GM23338 (cell line): ENCODE measurements around the gene MFSD6.

Experiments used
- CREB1 ChIP-seq: fragments of 250-450 bp; sonication (Bioruptor Pico); IDR thresholded peaks from 2 replicates; pipeline ENCODE4 v1.5.0; 2020; ENCODE audit warnings: low read depth, mild to moderate bottlenecking, moderate library complexity
- CTCF ChIP-seq, 2 experiments: fragments of 200-600 bp in 1 of 2; sonication (generic) in 1 of 2; conservative IDR thresholded peaks; 2 replicates each; pipeline versions ENCODE4 v1.5.1 to v1.6.1; 2016 to 2017; ENCODE audit warnings: antibody characterized with exemption in 2 of 2, low read depth in 2 of 2, mild to moderate bottlenecking in 2 of 2, moderate library complexity in 1 of 2
- EZH2 ChIP-seq: fragments of 200-600 bp; sonication (generic); IDR thresholded peaks from one replicate; pipeline ENCODE4 v1.8.0; 2017; ENCODE audit warnings: antibody characterized with exemption, mild to moderate bottlenecking, low read depth; ENCODE audit not compliant: unreplicated experiment
- EZH2phosphoT487 ChIP-seq: fragments of 200-600 bp; sonication (generic); IDR thresholded peaks from one replicate; pipeline ENCODE4 v1.8.1; 2018; ENCODE audit warnings: antibody characterized with exemption; ENCODE audit not compliant: unreplicated experiment
- JUNB ChIP-seq: IDR thresholded peaks from one replicate; pipeline ENCODE4 v1.6.1; 2016; ENCODE audit warnings: antibody characterized with exemption; ENCODE audit not compliant: unreplicated experiment
- POLR2AphosphoS5 ChIP-seq: IDR thresholded peaks from 2 replicates; pipeline ENCODE4 v1.6.1; 2016; ENCODE audit warnings: antibody characterized with exemption, low read depth
- STAT1 ChIP-seq: IDR thresholded peaks from one replicate; pipeline ENCODE4 v1.6.1; 2016; ENCODE audit warnings: antibody characterized with exemption; ENCODE audit not compliant: unreplicated experiment
- TF ChIP-seq, protein P1 (sequence below): IDR thresholded peaks from one replicate; pipeline ENCODE4 v1.6.1; 2018; ENCODE audit warnings: antibody characterized with exemption; ENCODE audit not compliant: unreplicated experiment
- TF ChIP-seq, protein P2 (sequence below): IDR thresholded peaks from 2 replicates; pipeline ENCODE4 v1.6.1; 2016; ENCODE audit warnings: antibody characterized with exemption

DNA sequence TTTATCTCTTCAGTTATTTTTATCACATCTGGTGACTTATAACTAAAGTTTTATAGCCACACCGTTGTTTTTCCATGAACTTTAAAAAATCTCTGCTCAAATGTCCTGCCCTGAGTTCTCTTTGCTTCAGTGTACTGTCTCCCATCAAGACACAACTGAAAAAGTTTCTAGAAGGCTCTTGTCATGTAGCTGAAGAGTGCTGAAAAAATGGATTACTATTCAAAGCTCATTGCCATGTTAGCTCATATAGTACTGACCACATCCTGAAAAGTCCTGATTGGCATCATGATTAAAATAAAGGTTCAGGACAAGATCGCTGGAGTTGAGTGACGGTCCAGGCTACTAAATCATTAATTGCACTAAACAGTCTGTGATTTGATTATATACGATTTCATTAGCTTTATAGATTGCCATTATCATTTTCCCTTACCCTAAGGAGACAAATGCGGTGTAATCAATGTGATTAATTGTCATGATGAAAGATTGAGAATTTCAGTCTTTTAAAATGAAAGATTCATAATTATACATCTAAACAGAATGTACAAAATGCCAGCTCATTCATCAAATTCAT, 62.2 kb downstream of the MFSD6 start:
- TF ChIP-seq CTCF (conservative IDR thresholded peaks at IDR 0.05; ENCODE audit: low read depth in 2 of 2) (no peak), EZH2 (no peak), POLR2AphosphoS5 (no peak), JUNB (no peak), EZH2phosphoT487 (no peak), CREB1 (CRISPR knock-in tag) (no peak), STAT1 (no peak)
- TF ChIP-seq, protein P1, sequence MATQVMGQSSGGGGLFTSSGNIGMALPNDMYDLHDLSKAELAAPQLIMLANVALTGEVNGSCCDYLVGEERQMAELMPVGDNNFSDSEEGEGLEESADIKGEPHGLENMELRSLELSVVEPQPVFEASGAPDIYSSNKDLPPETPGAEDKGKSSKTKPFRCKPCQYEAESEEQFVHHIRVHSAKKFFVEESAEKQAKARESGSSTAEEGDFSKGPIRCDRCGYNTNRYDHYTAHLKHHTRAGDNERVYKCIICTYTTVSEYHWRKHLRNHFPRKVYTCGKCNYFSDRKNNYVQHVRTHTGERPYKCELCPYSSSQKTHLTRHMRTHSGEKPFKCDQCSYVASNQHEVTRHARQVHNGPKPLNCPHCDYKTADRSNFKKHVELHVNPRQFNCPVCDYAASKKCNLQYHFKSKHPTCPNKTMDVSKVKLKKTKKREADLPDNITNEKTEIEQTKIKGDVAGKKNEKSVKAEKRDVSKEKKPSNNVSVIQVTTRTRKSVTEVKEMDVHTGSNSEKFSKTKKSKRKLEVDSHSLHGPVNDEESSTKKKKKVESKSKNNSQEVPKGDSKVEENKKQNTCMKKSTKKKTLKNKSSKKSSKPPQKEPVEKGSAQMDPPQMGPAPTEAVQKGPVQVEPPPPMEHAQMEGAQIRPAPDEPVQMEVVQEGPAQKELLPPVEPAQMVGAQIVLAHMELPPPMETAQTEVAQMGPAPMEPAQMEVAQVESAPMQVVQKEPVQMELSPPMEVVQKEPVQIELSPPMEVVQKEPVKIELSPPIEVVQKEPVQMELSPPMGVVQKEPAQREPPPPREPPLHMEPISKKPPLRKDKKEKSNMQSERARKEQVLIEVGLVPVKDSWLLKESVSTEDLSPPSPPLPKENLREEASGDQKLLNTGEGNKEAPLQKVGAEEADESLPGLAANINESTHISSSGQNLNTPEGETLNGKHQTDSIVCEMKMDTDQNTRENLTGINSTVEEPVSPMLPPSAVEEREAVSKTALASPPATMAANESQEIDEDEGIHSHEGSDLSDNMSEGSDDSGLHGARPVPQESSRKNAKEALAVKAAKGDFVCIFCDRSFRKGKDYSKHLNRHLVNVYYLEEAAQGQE: no peak
- TF ChIP-seq, protein P2, sequence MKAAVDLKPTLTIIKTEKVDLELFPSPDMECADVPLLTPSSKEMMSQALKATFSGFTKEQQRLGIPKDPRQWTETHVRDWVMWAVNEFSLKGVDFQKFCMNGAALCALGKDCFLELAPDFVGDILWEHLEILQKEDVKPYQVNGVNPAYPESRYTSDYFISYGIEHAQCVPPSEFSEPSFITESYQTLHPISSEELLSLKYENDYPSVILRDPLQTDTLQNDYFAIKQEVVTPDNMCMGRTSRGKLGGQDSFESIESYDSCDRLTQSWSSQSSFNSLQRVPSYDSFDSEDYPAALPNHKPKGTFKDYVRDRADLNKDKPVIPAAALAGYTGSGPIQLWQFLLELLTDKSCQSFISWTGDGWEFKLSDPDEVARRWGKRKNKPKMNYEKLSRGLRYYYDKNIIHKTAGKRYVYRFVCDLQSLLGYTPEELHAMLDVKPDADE: no peak
